Hepatocyte (in vitro differentiated cells): ENCODE results near the gene INTS11.

Experiments
- EZH2 ChIP-seq: fragments of 200-600 bp; sonication (generic); IDR thresholded peaks from 2 replicates; pipeline ENCODE4 v1.6.1; 2016; ENCODE audit warnings: antibody characterized with exemption, mild to moderate bottlenecking, borderline replicate concordance
- EZH2phosphoT487 ChIP-seq: fragments of 200-600 bp; sonication (generic); IDR thresholded peaks from one replicate; pipeline ENCODE4 v1.6.1; 2018; ENCODE audit warnings: antibody characterized with exemption, mild to moderate bottlenecking, low read depth, moderate library complexity; ENCODE audit not compliant: unreplicated experiment, severe bottlenecking
- TF ChIP-seq, protein P1 (sequence below): fragments of 200-600 bp; sonication (generic); IDR thresholded peaks from 2 replicates; pipeline ENCODE4 v1.5.1; 2016; ENCODE audit warnings: antibody characterized with exemption, mild to moderate bottlenecking; ENCODE audit not compliant: poor library complexity

DNA sequence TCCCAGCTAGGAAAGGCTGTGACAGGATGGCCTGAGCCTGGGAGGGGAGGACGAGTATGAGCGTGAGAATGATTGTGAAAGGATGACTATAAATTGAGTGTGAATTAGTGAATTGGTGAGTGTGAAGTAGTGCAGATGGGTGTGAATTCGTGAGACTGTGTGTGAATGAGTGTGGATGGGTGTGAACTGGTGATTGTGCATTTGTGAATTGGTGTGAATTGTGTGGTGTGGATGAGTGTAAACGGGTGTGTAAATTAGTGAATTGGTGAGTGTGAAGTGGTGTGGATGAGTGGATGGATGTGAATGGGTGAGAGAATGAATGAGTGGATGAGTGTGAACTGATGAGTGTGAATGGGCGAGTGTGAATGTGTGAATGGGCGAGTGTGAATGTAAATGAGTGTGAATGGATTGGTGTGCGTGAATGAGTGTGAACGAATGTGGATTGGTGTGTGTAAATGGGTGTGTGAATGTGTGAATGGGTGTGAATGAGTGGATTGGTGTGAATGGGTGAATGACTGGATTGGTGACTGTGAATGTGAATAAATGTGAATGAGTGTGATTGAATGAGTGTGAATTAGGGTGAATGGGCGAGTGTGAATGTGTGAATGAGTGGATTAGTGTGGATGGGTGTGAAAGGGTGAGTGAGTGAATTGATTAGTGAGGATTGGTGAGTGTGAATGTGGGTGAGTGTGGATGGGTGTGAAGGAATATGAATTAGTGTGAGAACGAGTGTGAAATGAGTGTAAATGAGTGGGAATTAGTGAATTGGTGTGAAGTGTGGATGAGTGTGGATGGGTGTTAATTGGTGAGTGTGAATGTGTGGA lies 41.6 kb upstream of the INTS11 start:
- TF ChIP-seq, protein P1, sequence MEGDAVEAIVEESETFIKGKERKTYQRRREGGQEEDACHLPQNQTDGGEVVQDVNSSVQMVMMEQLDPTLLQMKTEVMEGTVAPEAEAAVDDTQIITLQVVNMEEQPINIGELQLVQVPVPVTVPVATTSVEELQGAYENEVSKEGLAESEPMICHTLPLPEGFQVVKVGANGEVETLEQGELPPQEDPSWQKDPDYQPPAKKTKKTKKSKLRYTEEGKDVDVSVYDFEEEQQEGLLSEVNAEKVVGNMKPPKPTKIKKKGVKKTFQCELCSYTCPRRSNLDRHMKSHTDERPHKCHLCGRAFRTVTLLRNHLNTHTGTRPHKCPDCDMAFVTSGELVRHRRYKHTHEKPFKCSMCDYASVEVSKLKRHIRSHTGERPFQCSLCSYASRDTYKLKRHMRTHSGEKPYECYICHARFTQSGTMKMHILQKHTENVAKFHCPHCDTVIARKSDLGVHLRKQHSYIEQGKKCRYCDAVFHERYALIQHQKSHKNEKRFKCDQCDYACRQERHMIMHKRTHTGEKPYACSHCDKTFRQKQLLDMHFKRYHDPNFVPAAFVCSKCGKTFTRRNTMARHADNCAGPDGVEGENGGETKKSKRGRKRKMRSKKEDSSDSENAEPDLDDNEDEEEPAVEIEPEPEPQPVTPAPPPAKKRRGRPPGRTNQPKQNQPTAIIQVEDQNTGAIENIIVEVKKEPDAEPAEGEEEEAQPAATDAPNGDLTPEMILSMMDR: no peak
- TF ChIP-seq EZH2 (no peak), EZH2phosphoT487 (no peak)
